GM18519 (cell line): ENCODE data around the gene BRF1.

Source experiments
- ATAC-seq: cut with Tn5 transposase; IDR thresholded peaks from one replicate; pipeline ENCODE4 v1.9.1; 2021; ENCODE audit warnings: mild to moderate bottlenecking, moderate library complexity; ENCODE audit not compliant: unreplicated experiment, low FRiP score

BRF1 gene

GRCh38 chr14:105165761-105166485, 134.9 kb downstream of the BRF1 start:
- no peak for ATAC-seq

GRCh38 chr14:105165134-105165704, 135.6 kb downstream of the BRF1 start:
- ATAC-seq, result no peak

GRCh38 chr14:105163040-105163742, 137.6 kb downstream of the BRF1 start:
- ATAC-seq, result no peak

DNA sequence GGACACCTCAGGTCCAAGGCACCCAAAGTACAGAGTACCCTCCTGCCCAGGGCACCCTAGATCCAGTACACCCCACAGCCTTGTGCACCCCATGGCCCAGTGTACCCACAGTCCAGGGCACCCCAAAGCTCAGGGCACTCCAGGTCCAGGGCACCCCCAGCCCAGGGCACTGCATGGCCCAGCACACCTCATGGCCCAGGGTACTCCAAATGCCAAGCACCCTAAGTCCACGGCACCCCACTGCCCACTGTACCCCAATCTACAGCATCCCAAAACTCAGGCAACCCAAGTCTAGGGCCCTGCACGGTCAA, 138.2 kb downstream of the BRF1 start:
- ATAC-seq, result no peak

- ATAC-seq, result no peak
These were observed 138.7 kb downstream of the BRF1 start for GRCh38 chr14:105161964-105162668.

GRCh38 chr14:105161309-105161708, 139.5 kb downstream of the BRF1 start:
- ATAC-seq, result no peak

- no peak for ATAC-seq
These were observed 140.0 kb downstream of the BRF1 start for GRCh38 chr14:105160776-105161175.

DNA sequence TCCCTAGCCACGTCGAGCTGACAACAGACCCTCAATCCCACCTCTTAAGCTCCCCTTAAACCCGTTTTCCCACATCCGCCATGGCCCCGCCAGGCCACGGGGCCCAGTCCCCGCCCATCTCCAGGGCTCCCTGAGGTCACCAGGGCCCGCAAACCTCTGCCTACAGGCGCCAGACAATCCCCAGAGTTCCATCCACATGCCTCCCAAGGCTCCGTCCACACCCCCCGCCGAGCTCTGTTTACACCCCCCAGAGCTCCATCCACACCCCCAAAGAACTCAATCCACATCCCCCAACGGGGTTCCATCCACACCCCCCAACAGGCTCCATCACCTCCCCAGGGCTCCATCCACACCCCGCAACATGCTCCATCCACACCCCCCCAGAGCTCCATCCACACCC, 141.5 kb downstream of the BRF1 start:
- no peak for ATAC-seq
